HCT116 (cell line): ENCODE measurements around the gene ZNF74. TPM values are rescaled to one million over a fixed set of nuclear protein-coding genes. Genes with fewer than 3 reads are reported as not detected.
A peak's percentile ranks its signal among the peaks of the same experiment; 100 is the strongest.

ENCODE experiments used
- ATAC-seq: fragments of 200-7000 bp; cut with Tn5 transposase; 2 replicates; pipeline ENCODE4 v1.9.1; 2020; ENCODE audit warnings: mild to moderate bottlenecking, moderate library complexity
- BruUV-seq: library from RNA; stranded (reverse); fragments of 400-500 nt; replicated peaks from 2 replicates; lab custom pipeline; 2021; lab: Mats Ljungman, UMichigan
- CTCF ChIA-PET: fragments of 300-600 bp; sonication (Branson Sonifier 250); formaldehyde crosslinking; loops from one replicate; lab custom pipeline; 2021; ENCODE audit warnings: antibody characterized with exemption; lab: Charles Lee
- POLR2A ChIA-PET: fragments of 300-600, 350-600 bp; sonication (Branson Sonifier 250); formaldehyde crosslinking; loops from one replicate; lab custom pipeline; 2021; ENCODE audit warnings: antibody characterized with exemption; lab: Charles Lee
- RAD21 ChIA-PET, 2 experiments: fragments of 300-600 bp; sonication (Branson Sonifier 250); formaldehyde crosslinking; loops; one replicate each; lab custom pipeline; 2023; ENCODE audit warnings: low total read pairs in 2 of 2; ENCODE audit not compliant: uncharacterized antibody in 2 of 2, unreplicated experiment in 2 of 2, low non-redundant PET in 1 of 2; lab: Charles Lee
- DNase-seq: peaks from one replicate; pipeline ENCODE4 v3.0.0-alpha.2; 2010; ENCODE audit warnings: low read depth, low spot score
- H2AFZ ChIP-seq: fragments of 200-600 bp; shearing (Covaris generic), sonication (generic); 2 replicates; pipeline ENCODE4 v1.6.1; 2017; ENCODE audit warnings: low read depth, mixed run types, mixed read lengths, antibody characterized with exemption, low read length; ENCODE audit not compliant: poor library complexity, severe bottlenecking
- H3K27ac ChIP-seq: 2 replicates; pipeline ENCODE4 v1.5.1; 2012; ENCODE audit warnings: low read depth, low read length
- H3K27me3 ChIP-seq: fragments of 200-600 bp; sonication (generic); 2 replicates; pipeline ENCODE4 v1.6.1; 2016; ENCODE audit warnings: mixed run types, low read length, mixed read lengths; ENCODE audit not compliant: insufficient read depth
- H3K36me3 ChIP-seq, 2 experiments: fragments of 200-500 bp in 1 of 2; fragments of 200-600 bp in 1 of 2; sonication (Bioruptor generic) in 1 of 2; sonication (generic) in 1 of 2; 2 replicates each; pipeline versions ENCODE4 v1.5.1 to v1.6.1; 2014 to 2016; ENCODE audit warnings: low read length in 2 of 2, inconsistent platforms in 1 of 2, mixed read lengths in 1 of 2, mixed run types in 1 of 2; ENCODE audit not compliant: insufficient read depth in 2 of 2, control insufficient read depth in 1 of 2
- H3K4me1 ChIP-seq, 2 experiments: fragments of 200-600 bp in 1 of 2; sonication (generic) in 1 of 2; 2 replicates each; pipeline versions ENCODE4 v1.5.1 to v1.6.1; 2012 to 2017; ENCODE audit warnings: low read length in 2 of 2, inconsistent platforms in 1 of 2, mild to moderate bottlenecking in 1 of 2, mixed read lengths in 1 of 2, mixed run types in 1 of 2, moderate library complexity in 1 of 2; ENCODE audit not compliant: insufficient read depth in 2 of 2, control insufficient read depth in 1 of 2
- H3K4me2 ChIP-seq: fragments of 200-600 bp; sonication (generic); 2 replicates; pipeline ENCODE4 v1.6.1; 2017; ENCODE audit warnings: mixed run types, low read length, mixed read lengths
- H3K4me3 ChIP-seq, 2 experiments: fragments of 200-600 bp in 1 of 2; sonication (generic) in 1 of 2; replicated peaks in 1 of 2; 2 replicates each; pipeline ENCODE4 v1.5.1; 2011 to 2016; ENCODE audit warnings: low read length in 2 of 2, control low read depth in 1 of 2, low read depth in 1 of 2, mild to moderate bottlenecking in 1 of 2, mixed read lengths in 1 of 2, mixed run types in 1 of 2
- H3K79me2 ChIP-seq: fragments of 200-600 bp; sonication (generic); 2 replicates; pipeline ENCODE4 v1.6.1; 2017; ENCODE audit warnings: mild to moderate bottlenecking, mixed run types, low read length, moderate library complexity, mixed read lengths; ENCODE audit not compliant: insufficient read depth
- H3K9ac ChIP-seq: fragments of 200-600 bp; sonication (generic); 2 replicates; pipeline ENCODE4 v1.6.1; 2016; ENCODE audit warnings: low read length, mixed read lengths
- H3K9me2 ChIP-seq: fragments of 200-600 bp; sonication (generic), shearing (Covaris generic); 2 replicates; pipeline ENCODE4 v1.6.1; 2017; ENCODE audit warnings: mixed run types, mild to moderate bottlenecking, moderate library complexity; ENCODE audit not compliant: insufficient read depth
- H3K9me3 ChIP-seq, 2 experiments: fragments of 200-500 bp in 1 of 2; fragments of 200-600 bp in 1 of 2; sonication (Bioruptor generic) in 1 of 2; sonication (generic) in 1 of 2; 2 replicates each; pipeline ENCODE4 v1.6.1; 2014 to 2017; ENCODE audit warnings: low read length in 2 of 2, mixed read lengths in 2 of 2, inconsistent platforms in 1 of 2, low read depth in 1 of 2, mild to moderate bottlenecking in 1 of 2, mixed run types in 1 of 2, moderate library complexity in 1 of 2; ENCODE audit not compliant: control insufficient read depth in 1 of 2, insufficient read depth in 1 of 2
- H4K20me1 ChIP-seq: fragments of 200-600 bp; sonication (generic), shearing (Covaris generic); 2 replicates; pipeline ENCODE4 v1.6.1; 2017; ENCODE audit warnings: mixed run types, mild to moderate bottlenecking, moderate library complexity; ENCODE audit not compliant: insufficient read depth
- EZH2 ChIP-seq: fragments of 200-600 bp; sonication (generic); IDR thresholded peaks from 2 replicates; pipeline ENCODE4 v1.6.1; 2017; ENCODE audit warnings: antibody characterized with exemption, mixed run types
- EZH2phosphoT487 ChIP-seq: fragments of 200-600 bp; IDR thresholded peaks from 2 replicates; pipeline ENCODE4 v1.6.1; 2018; ENCODE audit warnings: antibody characterized with exemption, borderline replicate concordance
- FOSL1 ChIP-seq: IDR thresholded peaks from 2 replicates; pipeline ENCODE4 v1.6.1; 2012; ENCODE audit warnings: low read depth
- JUND ChIP-seq: IDR thresholded peaks from 2 replicates; pipeline ENCODE4 v1.6.1; 2012
- POLR2AphosphoS5 ChIP-seq: IDR thresholded peaks from 2 replicates; pipeline ENCODE4 v1.6.1; 2011; ENCODE audit warnings: mild to moderate bottlenecking, low read depth, low read length, moderate library complexity
- RAD21 ChIP-seq: IDR thresholded peaks from 2 replicates; pipeline ENCODE4 v1.6.1; 2012; ENCODE audit warnings: low read depth, mild to moderate bottlenecking
- SP1 ChIP-seq: IDR thresholded peaks from 2 replicates; pipeline ENCODE4 v1.6.1; 2012; ENCODE audit warnings: low read depth
- SRF ChIP-seq: IDR thresholded peaks from 2 replicates; pipeline ENCODE4 v1.6.1; 2012; ENCODE audit warnings: low read depth
- YY1 ChIP-seq: IDR thresholded peaks from 2 replicates; pipeline ENCODE4 v1.6.1; 2011; ENCODE audit warnings: low read length, low read depth, moderate library complexity, mild to moderate bottlenecking; ENCODE audit not compliant: insufficient replicate concordance; ENCODE audit errors: extremely low read depth
- intact Hi-C: fragments of 100-400 bp; cut with micrococcal nuclease; formaldehyde crosslinking; loops from 2 replicates; pipeline ENCODE4 v1.10.0; 2022
- total RNA-seq: library from RNA; stranded (reverse); gene quantifications from one replicate; pipeline ENCODE4 v1.2.1, GENCODE V29; 2021; ENCODE audit not compliant: unreplicated experiment
- TF ChIP-seq, protein P1 (sequence below), 3 experiments: fragments of 200-600 bp in 1 of 3; sonication (generic) in 1 of 3; IDR thresholded peaks in 2 of 3; conservative IDR thresholded peaks in 1 of 3; 2 replicates each; pipeline ENCODE4 v1.5.1; 2012 to 2017; ENCODE audit warnings: low read depth in 2 of 3, low read length in 2 of 3, antibody characterized with exemption in 1 of 3, borderline replicate concordance in 1 of 3, control low read depth in 1 of 3, mild to moderate bottlenecking in 1 of 3, mixed read lengths in 1 of 3, mixed run types in 1 of 3, moderate library complexity in 1 of 3; ENCODE audit not compliant: insufficient read depth in 1 of 3
- TF ChIP-seq, protein P2 (sequence below): IDR thresholded peaks from 2 replicates; pipeline ENCODE4 v1.6.1; 2012; ENCODE audit warnings: low read depth

ZNF74 gene
- total RNA-seq, 1 experiment from 2014 or later, result 15.4 TPM

DNA sequence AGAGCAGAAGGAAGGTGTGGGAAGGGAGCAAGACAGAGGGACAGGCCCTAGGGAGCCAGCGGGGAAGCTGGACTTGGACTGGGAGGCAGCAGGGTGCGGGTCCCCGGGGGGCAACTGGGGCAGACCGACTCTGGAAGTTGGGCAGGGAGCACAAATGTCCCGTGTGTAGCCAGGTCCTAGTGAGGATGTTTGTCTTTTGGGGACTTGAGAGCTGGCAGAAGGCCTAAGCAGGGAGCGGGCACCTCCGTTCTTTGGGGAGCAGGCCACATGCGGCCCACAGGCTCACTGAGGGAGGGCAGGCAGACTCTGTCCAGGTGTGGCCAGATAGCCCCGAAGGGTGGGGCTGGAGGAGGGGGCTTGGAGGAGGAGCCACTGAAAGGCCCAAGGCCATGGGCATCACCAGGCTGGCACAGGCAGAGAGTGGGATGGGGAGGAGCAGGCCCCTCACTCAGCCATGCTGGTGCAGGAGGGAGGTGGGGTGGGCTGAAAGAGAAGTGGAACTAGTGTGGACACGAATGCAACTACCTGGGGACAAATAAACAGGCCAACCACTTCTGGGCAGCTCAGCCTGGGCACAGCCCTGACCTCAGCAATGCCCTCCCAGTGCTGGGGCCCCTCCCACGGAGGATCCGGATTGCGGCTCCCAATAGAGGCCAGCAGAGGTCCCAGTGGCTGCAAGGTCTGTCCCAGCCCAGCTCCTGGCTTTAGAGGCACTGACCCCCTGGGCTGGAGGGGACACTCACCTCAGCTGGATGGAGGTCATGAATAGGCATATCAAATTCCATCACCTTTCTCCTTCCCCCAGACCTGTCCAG is 44.9 kb downstream of the ZNF74 start:
- Histone ChIP-seq H3K4me2 (no peak overlapping the region), H2AFZ (no peak overlapping the region), H3K9ac (no peak overlapping the region), H3K4me3 (no peak overlapping the region), H3K79me2 (no peaks in the 10 kb centered on the region), H3K9me2 (no peaks in the 10 kb centered on the region), H4K20me1 (no peaks in the 10 kb centered on the region), H3K27me3 (no peaks in the 10 kb centered on the region), H3K9me3 (no peaks in the 10 kb centered on the region), H3K4me1 (no peaks in the 10 kb centered on the region), H3K36me3 (no peaks in the 10 kb centered on the region), H3K27ac (no peak overlapping the region)
- RAD21 ChIA-PET, result no interaction called here
- ATAC-seq (peak; percentile 87), DNase-seq (no peak)
- TF ChIP-seq JUND, result no peak
- TF ChIP-seq, protein P1, sequence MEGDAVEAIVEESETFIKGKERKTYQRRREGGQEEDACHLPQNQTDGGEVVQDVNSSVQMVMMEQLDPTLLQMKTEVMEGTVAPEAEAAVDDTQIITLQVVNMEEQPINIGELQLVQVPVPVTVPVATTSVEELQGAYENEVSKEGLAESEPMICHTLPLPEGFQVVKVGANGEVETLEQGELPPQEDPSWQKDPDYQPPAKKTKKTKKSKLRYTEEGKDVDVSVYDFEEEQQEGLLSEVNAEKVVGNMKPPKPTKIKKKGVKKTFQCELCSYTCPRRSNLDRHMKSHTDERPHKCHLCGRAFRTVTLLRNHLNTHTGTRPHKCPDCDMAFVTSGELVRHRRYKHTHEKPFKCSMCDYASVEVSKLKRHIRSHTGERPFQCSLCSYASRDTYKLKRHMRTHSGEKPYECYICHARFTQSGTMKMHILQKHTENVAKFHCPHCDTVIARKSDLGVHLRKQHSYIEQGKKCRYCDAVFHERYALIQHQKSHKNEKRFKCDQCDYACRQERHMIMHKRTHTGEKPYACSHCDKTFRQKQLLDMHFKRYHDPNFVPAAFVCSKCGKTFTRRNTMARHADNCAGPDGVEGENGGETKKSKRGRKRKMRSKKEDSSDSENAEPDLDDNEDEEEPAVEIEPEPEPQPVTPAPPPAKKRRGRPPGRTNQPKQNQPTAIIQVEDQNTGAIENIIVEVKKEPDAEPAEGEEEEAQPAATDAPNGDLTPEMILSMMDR (IDR thresholded peaks at IDR 0.05 in 2 of 3, conservative IDR thresholded peaks at IDR 0.05 in 1 of 3; ENCODE audit: borderline replicate concordance in 1 of 3, insufficient read depth in 1 of 3, low read depth in 2 of 3, low read length in 2 of 3), result peak in 2 of 3 experiments; percentile 14 to 25; a peak in 2 of 6 replicates
- intact Hi-C loops, result no loop called here
- CTCF ChIA-PET, result interaction anchor here (1.1 kb wide), 1 partner anchor 21 kb away, joined by 4 read pairs; no protein-coding TSS in a partner anchor
- POLR2A ChIA-PET, result no interaction called here
- BruUV-seq, result no TSS peak

DNA sequence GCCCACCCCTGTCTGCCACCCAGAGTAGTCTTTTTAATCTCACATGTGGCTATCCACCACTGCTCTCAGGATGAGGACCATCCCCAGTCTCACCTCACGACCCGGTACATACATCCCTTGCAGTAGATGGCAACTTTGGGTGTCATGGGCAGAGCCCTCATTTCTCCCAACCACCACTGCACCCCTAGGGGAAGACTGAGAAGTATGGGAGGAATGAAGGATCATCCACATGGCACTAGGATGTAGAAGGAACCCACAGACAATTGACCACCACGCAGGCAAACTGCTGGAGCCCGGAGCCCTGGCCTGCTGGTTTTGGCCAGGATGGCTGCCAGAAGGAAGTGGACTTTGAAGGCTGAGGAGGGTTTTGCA is 45.6 kb downstream of the ZNF74 start:
- intact Hi-C loops, result no loop called here
- TF ChIP-seq YY1 (no peak), RAD21 (no peak), JUND (no peak), FOSL1 (no peak), EZH2phosphoT487 (no peak), EZH2 (no peak), SP1 (no peak), SRF (no peak), POLR2AphosphoS5 (no peak)
- TF ChIP-seq, protein P2, sequence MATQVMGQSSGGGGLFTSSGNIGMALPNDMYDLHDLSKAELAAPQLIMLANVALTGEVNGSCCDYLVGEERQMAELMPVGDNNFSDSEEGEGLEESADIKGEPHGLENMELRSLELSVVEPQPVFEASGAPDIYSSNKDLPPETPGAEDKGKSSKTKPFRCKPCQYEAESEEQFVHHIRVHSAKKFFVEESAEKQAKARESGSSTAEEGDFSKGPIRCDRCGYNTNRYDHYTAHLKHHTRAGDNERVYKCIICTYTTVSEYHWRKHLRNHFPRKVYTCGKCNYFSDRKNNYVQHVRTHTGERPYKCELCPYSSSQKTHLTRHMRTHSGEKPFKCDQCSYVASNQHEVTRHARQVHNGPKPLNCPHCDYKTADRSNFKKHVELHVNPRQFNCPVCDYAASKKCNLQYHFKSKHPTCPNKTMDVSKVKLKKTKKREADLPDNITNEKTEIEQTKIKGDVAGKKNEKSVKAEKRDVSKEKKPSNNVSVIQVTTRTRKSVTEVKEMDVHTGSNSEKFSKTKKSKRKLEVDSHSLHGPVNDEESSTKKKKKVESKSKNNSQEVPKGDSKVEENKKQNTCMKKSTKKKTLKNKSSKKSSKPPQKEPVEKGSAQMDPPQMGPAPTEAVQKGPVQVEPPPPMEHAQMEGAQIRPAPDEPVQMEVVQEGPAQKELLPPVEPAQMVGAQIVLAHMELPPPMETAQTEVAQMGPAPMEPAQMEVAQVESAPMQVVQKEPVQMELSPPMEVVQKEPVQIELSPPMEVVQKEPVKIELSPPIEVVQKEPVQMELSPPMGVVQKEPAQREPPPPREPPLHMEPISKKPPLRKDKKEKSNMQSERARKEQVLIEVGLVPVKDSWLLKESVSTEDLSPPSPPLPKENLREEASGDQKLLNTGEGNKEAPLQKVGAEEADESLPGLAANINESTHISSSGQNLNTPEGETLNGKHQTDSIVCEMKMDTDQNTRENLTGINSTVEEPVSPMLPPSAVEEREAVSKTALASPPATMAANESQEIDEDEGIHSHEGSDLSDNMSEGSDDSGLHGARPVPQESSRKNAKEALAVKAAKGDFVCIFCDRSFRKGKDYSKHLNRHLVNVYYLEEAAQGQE, result no peak

More for the DNA sequence above, 45.6 kb downstream of the ZNF74 start:
- ATAC-seq, result no peak
- POLR2A ChIA-PET, result no interaction called here
- RAD21 ChIA-PET, result no interaction called here
- H3K9me2 ChIP-seq, result no peaks in the 10 kb centered on the region
- CTCF ChIA-PET, result interaction anchor here (1.1 kb wide), 1 partner anchor 21 kb away, joined by 4 read pairs; no protein-coding TSS in a partner anchor
- H3K4me2 ChIP-seq, result no peak overlapping the region
- no peaks in the 10 kb centered on the region for H3K4me1 ChIP-seq
- no peaks in the 10 kb centered on the region for H3K27me3 ChIP-seq
- no peak overlapping the region for H3K9ac ChIP-seq
- H3K79me2 ChIP-seq, result no peaks in the 10 kb centered on the region
- H3K9me3 ChIP-seq, result no peaks in the 10 kb centered on the region
- H4K20me1 ChIP-seq, result no peaks in the 10 kb centered on the region
- DNase-seq, result no peak
- H3K36me3 ChIP-seq, result no peaks in the 10 kb centered on the region
- H3K27ac ChIP-seq, result no peak overlapping the region
- BruUV-seq, result no TSS peak
- no peak overlapping the region for H3K4me3 ChIP-seq
- H2AFZ ChIP-seq, result no peak overlapping the region
